Uterus (tissue), 2 donors: Measurements from ENCODE around the gene TTC4.

ENCODE experiments used
- POLR2A ChIP-seq, 2 donors: fragments of 450-650 bp; IDR thresholded peaks; one replicate each; pipeline ENCODE4 v1.6.1; 2016; ENCODE audit warnings: antibody characterized with exemption in 2 of 2, mild to moderate bottlenecking in 1 of 2, moderate library complexity in 1 of 2
- TF ChIP-seq, protein P1 (sequence below), 4 experiments: fragments of 200-600 bp in 2 of 4; fragments of 450-650 bp in 2 of 4; sonication (generic) in 2 of 4; IDR thresholded peaks; one replicate each; pipeline ENCODE4 v1.5.1; 2016 to 2019; ENCODE audit warnings: antibody characterized with exemption in 4 of 4, mild to moderate bottlenecking in 2 of 4, moderate library complexity in 1 of 4

DNA sequence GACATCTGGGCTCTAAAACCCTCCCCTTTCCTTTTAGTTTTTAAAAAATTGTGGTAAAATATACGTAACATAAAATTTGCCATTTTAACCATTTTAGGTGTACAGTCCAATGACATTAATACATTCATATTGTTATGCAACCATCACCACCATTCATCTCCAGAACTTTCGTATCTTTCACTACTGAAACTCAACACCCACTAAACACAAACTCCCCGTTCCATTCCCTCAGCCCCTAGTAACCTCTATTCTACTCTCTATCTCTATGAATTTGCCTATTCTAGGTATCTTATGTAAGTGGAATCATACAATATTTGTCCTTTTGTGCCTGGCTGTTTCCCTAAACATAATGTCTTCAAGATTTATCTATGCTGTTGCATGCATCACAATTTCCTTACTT is 19.4 kb upstream of the TTC4 start:
- TF ChIP-seq, protein P1, sequence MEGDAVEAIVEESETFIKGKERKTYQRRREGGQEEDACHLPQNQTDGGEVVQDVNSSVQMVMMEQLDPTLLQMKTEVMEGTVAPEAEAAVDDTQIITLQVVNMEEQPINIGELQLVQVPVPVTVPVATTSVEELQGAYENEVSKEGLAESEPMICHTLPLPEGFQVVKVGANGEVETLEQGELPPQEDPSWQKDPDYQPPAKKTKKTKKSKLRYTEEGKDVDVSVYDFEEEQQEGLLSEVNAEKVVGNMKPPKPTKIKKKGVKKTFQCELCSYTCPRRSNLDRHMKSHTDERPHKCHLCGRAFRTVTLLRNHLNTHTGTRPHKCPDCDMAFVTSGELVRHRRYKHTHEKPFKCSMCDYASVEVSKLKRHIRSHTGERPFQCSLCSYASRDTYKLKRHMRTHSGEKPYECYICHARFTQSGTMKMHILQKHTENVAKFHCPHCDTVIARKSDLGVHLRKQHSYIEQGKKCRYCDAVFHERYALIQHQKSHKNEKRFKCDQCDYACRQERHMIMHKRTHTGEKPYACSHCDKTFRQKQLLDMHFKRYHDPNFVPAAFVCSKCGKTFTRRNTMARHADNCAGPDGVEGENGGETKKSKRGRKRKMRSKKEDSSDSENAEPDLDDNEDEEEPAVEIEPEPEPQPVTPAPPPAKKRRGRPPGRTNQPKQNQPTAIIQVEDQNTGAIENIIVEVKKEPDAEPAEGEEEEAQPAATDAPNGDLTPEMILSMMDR (IDR thresholded peaks at IDR 0.05) = no peak
- TF ChIP-seq POLR2A (IDR thresholded peaks at IDR 0.05) = no peak
